Aorta (tissue), 5 donors: ENCODE results near the gene FABP6. TPM values are rescaled to one million over a fixed set of nuclear protein-coding genes. Genes with fewer than 3 reads are reported as not detected.
A peak's percentile ranks its signal among the peaks of the same experiment; 100 is the strongest.

ENCODE experiments used
- ATAC-seq: fragments of 200-7000 bp; cut with Tn5 transposase; one replicate; pipeline ENCODE4 v1.9.1; 2022; ENCODE audit warnings: moderate library complexity; ENCODE audit not compliant: low FRiP score
- DNase-seq, 2 donors: peaks; one replicate each; pipeline ENCODE4 v3.0.0-alpha.2; 2020
- H3K27ac ChIP-seq, 2 donors: one replicate each; pipeline ENCODE4 v1.5.1; 2013; ENCODE audit warnings: low read length in 2 of 2, mild to moderate bottlenecking in 2 of 2, moderate library complexity in 2 of 2, control low read depth in 1 of 2, inconsistent platforms in 1 of 2, low read depth in 1 of 2
- H3K27me3 ChIP-seq, 2 donors: one replicate each; pipeline ENCODE4 v1.6.1; 2013; ENCODE audit warnings: control low read depth in 1 of 2, low read length in 1 of 2, mild to moderate bottlenecking in 1 of 2, moderate library complexity in 1 of 2; ENCODE audit not compliant: insufficient read depth in 2 of 2, control insufficient read depth in 1 of 2
- H3K36me3 ChIP-seq, 2 donors: one replicate each; pipeline ENCODE4 v1.6.1; 2013; ENCODE audit warnings: control low read depth in 1 of 2, low read length in 1 of 2, mild to moderate bottlenecking in 1 of 2; ENCODE audit not compliant: insufficient read depth in 2 of 2, control insufficient read depth in 1 of 2
- H3K4me1 ChIP-seq, 2 donors: one replicate each; pipeline ENCODE4 v1.6.1; 2013; ENCODE audit warnings: low read length in 2 of 2, control low read depth in 1 of 2, mild to moderate bottlenecking in 1 of 2, moderate library complexity in 1 of 2; ENCODE audit not compliant: insufficient read depth in 2 of 2, control insufficient read depth in 1 of 2
- H3K4me3 ChIP-seq, 2 donors: one replicate each; pipeline ENCODE4 v1.5.1; 2013; ENCODE audit warnings: low read length in 2 of 2, control low read depth in 1 of 2, mild to moderate bottlenecking in 1 of 2
- H3K9me3 ChIP-seq: one replicate; pipeline ENCODE4 v1.6.1; 2013; ENCODE audit warnings: mild to moderate bottlenecking, low read length; ENCODE audit not compliant: control insufficient read depth
- WGBS, 2 donors: extraction: QIAGEN DNeasy Blood & Tissue Kit; methylation state at CpG; one replicate each; pipeline ENCODE4 v1.1.7; 2013; 5-methylcytosine and 5-hydroxymethylcytosine counted together
- intact Hi-C, 2 donors: fragments of 100-400 bp; cut with DNase I; formaldehyde crosslinking; loops; one replicate each; pipeline versions ENCODE4 v1.14.2 to v1.15.0; 2022
- polyA plus RNA-seq, 2 donors: library from polyadenylated mRNA; stranded (reverse); fragments of 200-250 nt; gene quantifications; one replicate each; pipeline ENCODE4 v1.2.3, GENCODE V29; 2013
- total RNA-seq, 2 donors: library from RNA; stranded (reverse); fragmentation: NEBNext Ultra II Directional; extraction: Animal tissue kit (Norgen Biotek cat#: 25700); gene quantifications; one replicate each; pipeline ENCODE4 v1.2.1, GENCODE V29; 2021
- donor health status: healthy with polysubstance abuse.
- donor health status: Bipolar disorder and iron deficiency.
- donor health status: DM: no; HTN: no; CAD: no.
- donor health status: DM: no; HTN: no; CAD: no.
- donor health status: DM: yes; HTN: yes; CAD: no.

FABP6 gene
- total and polyA plus RNA-seq, 4 donors: not detected

- no peaks in the 10 kb centered on the region for H3K27me3 ChIP-seq
- H3K4me1 ChIP-seq: no peaks in the 10 kb centered on the region
- no peak for ATAC-seq
- H3K4me3 ChIP-seq: no peak overlapping the region
- no peaks in the 10 kb centered on the region for H3K36me3 ChIP-seq
- no peak for DNase-seq
- WGBS, 2 donors: 89 to 91% methylated on average over 4 of the region's 4 CpGs
- H3K27ac ChIP-seq: no peak overlapping the region
- intact Hi-C loops: no loop called here
- no peaks in the 10 kb centered on the region for H3K9me3 ChIP-seq
Observed at GRCh38 chr5:160263326-160263855, 34.1 kb downstream of the FABP6 start.

GRCh38 chr5:160266044-160266443 lies 36.7 kb downstream of the FABP6 start:
- WGBS, 2 donors: 91 to 92% methylated on average over 5 of the region's 5 CpGs
- ATAC-seq: no peak

GRCh38 chr5:160266752-160267345 lies 37.5 kb downstream of the FABP6 start:
- no peaks in the 10 kb centered on the region for H3K9me3 ChIP-seq
- H3K27ac ChIP-seq: no peak overlapping the region
- ATAC-seq: no peak
- no peaks in the 10 kb centered on the region for H3K4me1 ChIP-seq
- DNase-seq: no peak
- no peaks in the 10 kb centered on the region for H3K27me3 ChIP-seq
- WGBS, 2 donors: 90% methylated on average over 9 of the region's 9 CpGs
- H3K36me3 ChIP-seq: no peaks in the 10 kb centered on the region
- H3K4me3 ChIP-seq: no peak overlapping the region
- intact Hi-C loops: no loop called here

More at GRCh38 chr5:160266044-160266443, 36.7 kb downstream of the FABP6 start:
- Histone ChIP-seq H3K4me3 (no peak overlapping the region), H3K9me3 (no peaks in the 10 kb centered on the region), H3K27me3 (no peaks in the 10 kb centered on the region), H3K4me1 (no peaks in the 10 kb centered on the region), H3K36me3 (no peaks in the 10 kb centered on the region), H3K27ac (no peak overlapping the region)
- intact Hi-C loops: no loop called here
- no peak for DNase-seq

GRCh38 chr5:160268121-160268520 lies 38.8 kb downstream of the FABP6 start:
- Histone ChIP-seq H3K27ac (no peak overlapping the region), H3K27me3 (no peaks in the 10 kb centered on the region), H3K9me3 (no peaks in the 10 kb centered on the region), H3K36me3 (no peaks in the 10 kb centered on the region), H3K4me3 (no peak overlapping the region), H3K4me1 (no peaks in the 10 kb centered on the region)
- no peak for ATAC-seq
- DNase-seq: no peak
- WGBS, 2 donors: 86 to 95% methylated on average over 5 of the region's 5 CpGs
- intact Hi-C loops: no loop called here

GRCh38 chr5:160269017-160269416 lies 39.7 kb downstream of the FABP6 start:
- Histone ChIP-seq H3K27ac (no peak overlapping the region), H3K4me3 (no peak overlapping the region), H3K4me1 (no peaks in the 10 kb centered on the region), H3K9me3 (no peaks in the 10 kb centered on the region), H3K36me3 (no peaks in the 10 kb centered on the region), H3K27me3 (no peaks in the 10 kb centered on the region)
- peak; percentile 76 for ATAC-seq
- DNase-seq: peak; percentile 90 to 92
- WGBS, 2 donors: 58 to 71% methylated on average over 10 of the region's 10 CpGs
- intact Hi-C loops: no loop called here

- ATAC-seq (no peak), DNase-seq (no peak)
- Histone ChIP-seq H3K27me3 (no peaks in the 10 kb centered on the region), H3K27ac (no peak overlapping the region), H3K4me1 (no peaks in the 10 kb centered on the region), H3K4me3 (no peak overlapping the region), H3K36me3 (no peaks in the 10 kb centered on the region), H3K9me3 (no peaks in the 10 kb centered on the region)
- intact Hi-C loops: no loop called here
- WGBS, 2 donors: 7 to 11% methylated on average over 4 of the region's 4 CpGs
Observed at GRCh38 chr5:160270704-160271103, 41.4 kb downstream of the FABP6 start.

- no peak overlapping the region for H3K4me3 ChIP-seq
- H3K27ac ChIP-seq: no peak overlapping the region
- no peak for DNase-seq
- H3K36me3 ChIP-seq: no peaks in the 10 kb centered on the region
- no peaks in the 10 kb centered on the region for H3K9me3 ChIP-seq
- no peaks in the 10 kb centered on the region for H3K27me3 ChIP-seq
- H3K4me1 ChIP-seq: no peaks in the 10 kb centered on the region
- ATAC-seq: no peak
- intact Hi-C loops: no loop called here
- 35 to 44% methylated on average over 8 of the region's 8 CpGs for WGBS, 2 donors
Observed at GRCh38 chr5:160271396-160271795, 42.1 kb downstream of the FABP6 start.

GRCh38 chr5:160271836-160272235 lies 42.5 kb downstream of the FABP6 start:
- no peaks in the 10 kb centered on the region for H3K27me3 ChIP-seq
- H3K4me3 ChIP-seq: no peak overlapping the region
- ATAC-seq (no peak), DNase-seq (no peak)
- no peaks in the 10 kb centered on the region for H3K36me3 ChIP-seq
- intact Hi-C loops: no loop called here
- 74 to 77% methylated on average over 6 of the region's 6 CpGs for WGBS, 2 donors
- H3K9me3 ChIP-seq: no peaks in the 10 kb centered on the region
- H3K4me1 ChIP-seq: no peaks in the 10 kb centered on the region
- no peak overlapping the region for H3K27ac ChIP-seq

GRCh38 chr5:160272264-160272663 lies 43.0 kb downstream of the FABP6 start:
- intact Hi-C loops: no loop called here
- H3K27ac ChIP-seq: no peak overlapping the region
- ATAC-seq: no peak

More at GRCh38 chr5:160272264-160272663, 43.0 kb downstream of the FABP6 start:
- H3K36me3 ChIP-seq: no peaks in the 10 kb centered on the region
- DNase-seq: no peak
- no peaks in the 10 kb centered on the region for H3K27me3 ChIP-seq
- no peaks in the 10 kb centered on the region for H3K4me1 ChIP-seq
- H3K9me3 ChIP-seq: no peaks in the 10 kb centered on the region
- no peak overlapping the region for H3K4me3 ChIP-seq
- WGBS, 2 donors: 85 to 86% methylated on average over 3 of the region's 3 CpGs
